ENCODE measurements around the gene PTPRN2.

GRCh38 chr7:158450476-158451124, 137.0 kb downstream of the PTPRN2 start:
- TF ChIP-seq MYC (IDR thresholded peaks at IDR 0.05; ENCODE audit: low read depth, low read length), result no peak
- TF ChIP-seq MYC (CRISPR knock-in tag; IDR thresholded peaks at IDR 0.05; ENCODE audit: borderline replicate concordance, low read depth), result no peak
- TF ChIP-seq ZNF146 (CRISPR knock-in tag; IDR thresholded peaks at IDR 0.05; ENCODE audit: unreplicated experiment), result no peak
- no peak for TF ChIP-seq ZNF232 (CRISPR knock-in tag; IDR thresholded peaks at IDR 0.05)
- no peak for TF ChIP-seq NBN (IDR thresholded peaks at IDR 0.05; ENCODE audit: low read depth)
- no peak for TF ChIP-seq FOS (IDR thresholded peaks at IDR 0.05; ENCODE audit: extremely low read depth, insufficient read length)
- no peak for TF ChIP-seq TAF1 (IDR thresholded peaks at IDR 0.05; ENCODE audit: control insufficient read depth, extremely low read depth, insufficient read depth, low read length, severe bottlenecking)
- TF ChIP-seq RERE (CRISPR knock-in tag; IDR thresholded peaks at IDR 0.05; ENCODE audit: borderline replicate concordance), result no peak
- no peak for TF ChIP-seq CTCF (IDR thresholded peaks at IDR 0.05 in 2 of 3, conservative IDR thresholded peaks at IDR 0.05 in 1 of 3; ENCODE audit: insufficient read depth in 2 of 3, low read depth in 1 of 3, low read length in 3 of 3)
- TF ChIP-seq ATF2 (CRISPR knock-in tag; IDR thresholded peaks at IDR 0.05), result no peak
- TF ChIP-seq EGR1 (conservative IDR thresholded peaks at IDR 0.05), result no peak
- no peak for TF ChIP-seq EHMT2 (IDR thresholded peaks at IDR 0.05)
- no peak for TF ChIP-seq CEBPB (tag; IDR thresholded peaks at IDR 0.05)
